IPS DF 19.7 (cell line): Measurements from ENCODE around the gene CIB1.

Source experiments
- DNase-seq: peaks from one replicate; pipeline ENCODE4 v3.0.0-alpha.2; 2013; ENCODE audit warnings: low read depth, low spot score

The CIB1 gene

DNA sequence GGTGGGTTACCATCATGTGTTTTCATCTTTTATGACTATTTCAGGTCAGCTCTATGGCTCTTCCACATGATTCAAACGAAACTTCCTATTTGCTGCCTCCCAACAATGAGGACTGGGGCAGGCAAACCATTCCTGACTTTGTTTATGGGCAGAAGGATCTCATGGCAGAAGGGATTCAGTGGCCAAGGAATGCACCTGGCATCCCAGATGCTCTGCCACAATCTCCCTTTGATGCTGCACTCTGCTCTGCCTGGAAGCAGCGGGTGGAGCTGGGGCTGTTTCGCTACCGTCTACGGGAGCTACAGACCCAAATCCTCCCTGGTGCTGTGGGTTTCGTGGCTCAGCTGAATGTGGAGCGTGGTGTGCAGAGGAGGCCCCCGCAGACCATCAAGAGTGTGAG, 7.1 kb upstream of the CIB1 start:
- DNase-seq: no peak

DNA sequence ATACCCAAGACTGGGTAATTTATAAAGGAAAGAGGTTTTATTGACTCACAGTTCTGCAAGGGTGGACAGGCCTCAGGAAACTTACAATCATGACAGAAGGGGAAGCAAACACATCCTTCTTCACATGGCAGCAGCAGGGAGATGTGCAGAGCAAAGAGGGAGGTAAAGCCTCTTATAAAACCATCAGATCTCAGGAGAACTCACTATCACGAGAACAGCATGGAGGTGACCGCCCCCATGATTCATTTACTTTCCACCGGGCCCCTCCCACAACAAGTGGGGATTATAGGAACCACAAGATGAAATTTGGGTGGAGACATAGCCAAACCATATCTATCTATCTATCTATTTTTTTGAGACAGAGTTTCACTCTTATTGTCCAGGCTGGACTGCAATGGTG, 5.6 kb upstream of the CIB1 start:
- DNase-seq: no peak

DNA sequence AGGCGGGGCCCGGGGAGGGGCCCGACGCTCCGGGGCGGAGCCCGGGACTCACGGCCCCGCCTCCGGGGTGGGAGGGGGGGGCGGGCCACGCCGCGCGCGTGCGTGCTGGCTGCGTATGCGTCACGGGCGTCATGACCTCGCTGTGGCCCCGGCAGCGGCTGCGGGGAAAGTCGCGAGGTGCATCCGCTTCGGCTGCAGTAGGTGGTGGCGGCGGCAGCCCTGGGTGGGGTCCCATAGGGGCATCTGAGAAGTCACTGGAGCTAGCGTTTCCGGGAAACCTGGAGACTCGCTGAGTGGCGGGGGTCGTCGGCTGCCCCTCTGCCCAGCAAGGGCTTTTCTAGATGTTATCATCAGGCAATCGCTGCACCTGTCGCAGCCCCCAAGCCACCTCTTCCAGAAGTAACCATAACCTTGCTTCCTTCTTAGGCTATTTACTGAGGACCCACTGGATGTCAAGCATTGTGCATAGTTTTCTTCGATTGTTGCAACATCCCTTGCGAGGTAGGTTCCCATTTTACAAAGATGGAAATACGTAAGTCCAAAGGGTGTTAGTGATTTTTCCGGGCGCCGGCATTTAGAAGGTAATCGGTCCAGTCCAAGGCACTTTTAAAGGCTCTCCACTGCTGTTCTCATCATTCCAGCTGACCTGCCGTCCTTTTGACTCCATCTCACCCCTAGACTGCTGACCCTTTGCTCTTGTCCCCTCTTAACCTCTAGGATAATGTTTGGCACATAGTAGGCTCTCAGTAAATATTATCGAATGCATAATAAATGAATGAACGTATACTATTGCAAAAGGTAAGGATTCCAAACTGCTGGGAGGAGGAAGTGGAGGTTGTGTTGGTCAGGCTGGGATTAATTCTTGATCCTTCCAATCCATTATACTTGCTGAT, 601 bp upstream of the CIB1 start, which contains the start of gene GDPGP1:
TSS of gene GDPGP1 (plus strand) at position 114 of the 893 bp plus-strand sequence. CDS start 6,700 bp downstream, outside the sequence.
- DNase-seq: no peak

DNA sequence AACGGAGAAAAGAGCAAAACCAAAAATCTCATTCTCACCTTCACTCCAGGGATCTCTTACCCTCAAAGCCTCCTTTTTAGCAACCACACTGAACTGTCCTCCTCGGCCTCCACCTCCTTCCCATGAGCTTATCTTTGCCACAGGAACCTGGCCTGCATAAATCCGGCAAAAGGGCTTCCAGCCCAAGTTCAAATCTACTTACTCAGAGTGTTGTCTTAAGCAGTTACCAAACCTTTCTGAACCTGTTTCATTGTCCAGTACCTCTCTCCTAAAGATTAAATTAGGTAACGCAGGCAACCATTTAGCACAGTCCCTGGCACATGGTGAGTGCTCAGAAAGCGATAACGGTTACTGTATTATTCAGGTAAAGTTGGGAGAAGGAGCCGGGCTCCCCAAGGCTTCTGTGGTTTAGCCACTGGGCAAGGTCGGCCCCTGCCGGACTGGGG, 777 bp downstream of the CIB1 start:
- no peak for DNase-seq

DNA sequence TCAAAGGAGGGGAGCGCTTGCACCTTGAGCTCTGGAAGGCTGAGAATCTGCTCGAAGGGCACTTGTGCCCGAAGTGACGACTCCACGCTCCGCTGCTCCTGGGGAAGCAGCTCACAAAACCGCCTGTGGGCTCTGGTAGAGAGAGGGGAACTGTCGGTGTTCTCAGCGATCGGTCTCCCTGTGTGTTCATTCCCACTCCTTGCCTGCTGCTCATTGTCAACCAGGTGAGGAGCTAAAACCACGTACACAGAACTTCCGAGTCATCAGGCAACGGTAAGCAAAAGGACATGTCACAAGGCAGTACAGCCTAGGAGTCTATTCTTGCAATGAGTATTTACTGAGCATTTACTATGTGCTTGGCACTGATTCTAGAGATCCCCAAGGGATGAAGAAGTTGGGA, 1.5 kb downstream of the CIB1 start:
- no peak for DNase-seq

DNA sequence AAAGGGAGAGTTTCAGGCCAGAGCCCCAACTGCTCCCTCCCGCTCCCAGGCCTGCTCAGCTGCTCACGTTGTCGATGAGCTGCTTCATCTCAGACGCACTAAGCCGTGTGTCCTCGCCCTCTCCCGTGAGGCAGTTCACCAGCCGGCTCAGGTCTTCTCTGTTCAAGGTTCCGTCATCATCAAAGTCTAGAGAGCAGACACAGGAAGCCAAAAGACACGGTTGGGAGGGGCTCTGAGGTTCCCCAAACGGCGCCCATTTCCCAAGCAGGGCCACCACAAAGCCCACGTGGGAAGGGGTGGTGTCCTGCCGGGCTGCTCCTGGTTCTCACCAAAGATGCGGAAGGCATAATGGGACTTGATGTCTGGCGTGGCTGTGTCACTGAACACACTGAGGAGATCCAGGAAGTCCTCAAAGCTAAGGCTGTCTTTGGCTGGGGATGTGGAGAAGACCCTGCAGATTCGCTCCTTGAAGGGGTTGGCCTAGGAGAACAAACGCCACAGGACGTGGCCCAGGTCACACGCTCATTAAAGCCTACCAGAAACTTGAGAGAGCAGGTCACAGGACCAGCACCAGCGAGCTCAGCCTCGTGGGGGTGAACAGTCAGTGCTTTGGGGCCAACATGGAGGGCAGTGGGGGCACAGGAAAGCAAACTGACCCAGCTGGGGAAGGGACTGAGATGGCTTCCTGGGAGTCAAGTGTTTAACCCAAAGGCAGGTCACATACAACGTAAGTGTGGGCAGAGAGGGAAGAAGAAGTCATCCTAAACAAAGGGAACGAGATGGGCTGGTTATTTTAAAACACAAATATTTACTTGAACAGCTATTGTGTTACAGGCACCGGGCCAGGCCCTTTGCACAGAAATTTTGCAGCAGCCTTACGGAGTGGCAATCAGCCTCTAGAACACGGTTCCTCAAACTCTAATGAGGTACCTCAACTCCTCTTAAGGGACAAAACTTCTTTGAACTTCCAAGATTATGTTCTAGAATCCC, 2.4 kb downstream of the CIB1 start:
- no peak for DNase-seq

DNA sequence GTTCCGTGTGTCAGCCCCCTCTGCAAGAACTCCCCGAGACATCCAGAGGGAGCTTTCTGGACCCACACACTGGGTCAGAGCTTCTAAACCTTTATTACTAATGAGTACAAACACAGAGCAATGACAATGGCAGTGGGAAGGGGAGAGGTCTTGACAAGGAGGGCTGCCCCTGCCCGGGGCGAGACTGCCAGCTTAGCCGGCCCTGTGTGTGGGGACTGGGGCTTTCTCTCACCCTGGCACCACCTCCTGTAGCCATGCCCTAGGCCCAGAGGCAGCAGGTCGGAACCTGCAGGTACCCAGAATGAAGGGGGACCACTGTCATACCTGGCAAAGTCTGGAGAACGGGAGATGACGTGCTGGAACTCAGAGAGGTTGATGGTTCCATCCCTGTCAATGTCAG, 3.1 kb downstream of the CIB1 start:
- DNase-seq: no peak

DNA sequence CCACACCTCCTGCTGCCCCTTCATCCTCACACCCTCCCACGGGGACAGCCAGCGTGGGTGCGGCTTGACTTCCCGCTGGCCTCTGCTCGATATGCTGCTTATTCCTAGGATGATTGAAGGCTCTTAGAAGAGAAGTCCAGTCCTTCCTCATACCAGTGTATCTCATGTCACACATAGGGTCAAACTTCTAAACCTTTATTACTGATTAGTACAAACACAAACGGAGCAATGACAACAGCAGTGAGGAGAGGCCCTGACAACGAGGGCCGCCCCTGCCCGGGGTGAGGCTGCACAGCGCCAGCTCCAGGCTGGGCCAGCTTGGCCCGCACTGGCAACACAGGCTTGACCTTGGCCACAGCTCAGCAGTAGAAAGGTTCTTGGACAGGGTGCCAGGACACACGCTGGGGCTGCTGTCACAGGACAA, 3.7 kb downstream of the CIB1 start:
- no peak for DNase-seq

DNA sequence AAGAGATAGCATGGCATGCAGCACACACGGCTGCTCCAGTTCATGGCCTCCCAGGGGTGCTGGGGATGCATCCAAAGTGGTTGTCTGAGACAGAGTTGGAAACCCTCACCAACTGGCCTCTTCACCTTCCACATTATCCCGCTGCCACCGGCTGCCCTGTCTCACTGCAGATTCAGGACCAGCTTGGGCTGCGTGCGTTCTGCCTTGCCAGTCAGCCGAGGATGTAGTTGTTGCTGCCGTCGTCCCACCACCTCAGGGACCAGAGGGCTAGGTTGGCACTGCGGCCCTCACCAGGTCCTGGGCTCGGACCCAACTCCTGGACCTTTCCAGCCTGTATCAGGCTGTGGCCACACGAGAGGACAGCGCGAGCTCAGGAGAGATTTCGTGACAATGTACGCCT, 4.8 kb downstream of the CIB1 start:
- DNase-seq: no peak

DNA sequence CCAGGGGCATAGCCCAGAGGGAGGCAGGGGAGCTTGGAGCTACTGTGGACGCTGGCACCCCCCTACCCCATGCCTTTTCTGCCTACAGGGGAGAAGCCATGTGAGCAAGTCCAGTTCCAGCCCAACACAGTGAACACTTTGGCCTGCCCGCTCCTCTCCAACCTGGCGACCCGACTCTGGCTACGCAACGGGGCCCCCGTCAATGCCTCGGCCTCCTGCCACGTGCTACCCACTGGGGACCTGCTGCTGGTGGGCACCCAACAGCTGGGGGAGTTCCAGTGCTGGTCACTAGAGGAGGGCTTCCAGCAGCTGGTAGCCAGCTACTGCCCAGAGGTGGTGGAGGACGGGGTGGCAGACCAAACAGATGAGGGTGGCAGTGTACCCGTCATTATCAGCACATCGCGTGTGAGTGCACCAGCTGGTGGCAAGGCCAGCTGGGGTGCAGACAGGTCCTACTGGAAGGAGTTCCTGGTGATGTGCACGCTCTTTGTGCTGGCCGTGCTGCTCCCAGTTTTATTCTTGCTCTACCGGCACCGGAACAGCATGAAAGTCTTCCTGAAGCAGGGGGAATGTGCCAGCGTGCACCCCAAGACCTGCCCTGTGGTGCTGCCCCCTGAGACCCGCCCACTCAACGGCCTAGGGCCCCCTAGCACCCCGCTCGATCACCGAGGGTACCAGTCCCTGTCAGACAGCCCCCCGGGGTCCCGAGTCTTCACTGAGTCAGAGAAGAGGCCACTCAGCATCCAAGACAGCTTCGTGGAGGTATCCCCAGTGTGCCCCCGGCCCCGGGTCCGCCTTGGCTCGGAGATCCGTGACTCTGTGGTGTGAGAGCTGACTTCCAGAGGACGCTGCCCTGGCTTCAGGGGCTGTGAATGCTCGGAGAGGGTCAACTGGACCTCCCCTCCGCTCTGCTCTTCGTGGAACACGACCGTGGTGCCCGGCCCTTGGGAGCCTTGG, 5.6 kb downstream of the CIB1 start:
- DNase-seq: no peak

DNA sequence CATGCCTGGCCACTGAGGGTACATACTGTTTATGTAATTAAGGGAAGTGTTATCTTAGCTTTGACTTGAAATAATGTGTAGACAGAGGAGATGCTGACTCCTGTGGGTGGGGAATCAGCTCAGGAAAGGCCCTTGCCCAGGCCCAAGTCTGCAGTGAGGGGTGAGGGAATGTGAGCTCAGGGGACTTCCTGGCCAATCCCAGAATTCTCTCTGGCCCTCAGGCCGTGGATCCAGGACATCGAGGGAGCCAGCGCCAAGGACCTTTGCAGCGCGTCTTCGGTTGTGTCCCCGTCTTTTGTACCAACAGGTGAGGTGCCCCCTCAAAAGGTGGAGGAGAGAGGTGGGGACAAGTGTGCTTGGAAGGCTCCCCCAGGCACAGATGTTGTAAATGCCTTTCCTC, 6.4 kb downstream of the CIB1 start:
- DNase-seq: no peak

DNA sequence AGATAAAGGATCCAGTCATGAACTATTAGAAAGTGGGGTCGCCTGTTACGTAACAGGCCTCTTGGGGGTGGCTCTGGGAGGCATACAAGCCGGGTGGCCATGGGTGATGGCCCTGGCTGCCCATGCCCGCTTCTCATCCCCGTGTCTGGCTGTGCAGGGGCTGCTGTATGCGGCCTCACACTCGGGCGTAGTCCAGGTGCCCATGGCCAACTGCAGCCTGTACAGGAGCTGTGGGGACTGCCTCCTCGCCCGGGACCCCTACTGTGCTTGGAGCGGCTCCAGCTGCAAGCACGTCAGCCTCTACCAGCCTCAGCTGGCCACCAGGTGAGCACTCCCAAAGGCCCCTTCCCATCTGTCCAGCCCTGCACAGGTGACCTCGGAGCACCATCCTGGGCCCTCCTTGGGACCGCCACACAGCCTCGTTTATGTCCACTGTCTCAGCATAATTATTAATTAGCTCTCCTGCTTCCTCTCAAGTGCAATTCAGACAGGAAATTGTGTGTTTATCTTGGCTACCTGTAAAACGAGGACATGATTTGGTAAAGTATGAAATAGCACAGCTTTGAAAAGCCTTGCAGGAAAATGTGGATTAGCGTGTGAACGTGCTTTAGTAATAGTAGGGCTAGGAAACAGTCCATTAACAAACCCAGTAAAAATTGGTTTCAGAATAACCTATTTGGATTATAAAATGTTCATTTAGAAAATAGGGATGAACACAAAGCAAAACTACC, 8.1 kb downstream of the CIB1 start:
- DNase-seq: no peak

DNA sequence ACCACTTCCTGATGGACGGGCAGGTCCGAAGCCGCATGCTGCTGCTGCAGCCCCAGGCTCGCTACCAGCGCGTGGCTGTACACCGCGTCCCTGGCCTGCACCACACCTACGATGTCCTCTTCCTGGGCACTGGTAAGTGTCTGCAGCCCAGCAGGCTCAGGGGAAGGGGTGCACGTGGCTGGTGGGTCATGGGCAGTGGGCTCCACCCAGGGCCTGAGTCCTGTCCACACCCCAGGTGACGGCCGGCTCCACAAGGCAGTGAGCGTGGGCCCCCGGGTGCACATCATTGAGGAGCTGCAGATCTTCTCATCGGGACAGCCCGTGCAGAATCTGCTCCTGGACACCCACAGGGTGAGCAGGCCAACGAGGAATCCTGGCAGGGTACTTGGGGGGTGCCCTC, 8.7 kb downstream of the CIB1 start:
- DNase-seq: no peak

DNA sequence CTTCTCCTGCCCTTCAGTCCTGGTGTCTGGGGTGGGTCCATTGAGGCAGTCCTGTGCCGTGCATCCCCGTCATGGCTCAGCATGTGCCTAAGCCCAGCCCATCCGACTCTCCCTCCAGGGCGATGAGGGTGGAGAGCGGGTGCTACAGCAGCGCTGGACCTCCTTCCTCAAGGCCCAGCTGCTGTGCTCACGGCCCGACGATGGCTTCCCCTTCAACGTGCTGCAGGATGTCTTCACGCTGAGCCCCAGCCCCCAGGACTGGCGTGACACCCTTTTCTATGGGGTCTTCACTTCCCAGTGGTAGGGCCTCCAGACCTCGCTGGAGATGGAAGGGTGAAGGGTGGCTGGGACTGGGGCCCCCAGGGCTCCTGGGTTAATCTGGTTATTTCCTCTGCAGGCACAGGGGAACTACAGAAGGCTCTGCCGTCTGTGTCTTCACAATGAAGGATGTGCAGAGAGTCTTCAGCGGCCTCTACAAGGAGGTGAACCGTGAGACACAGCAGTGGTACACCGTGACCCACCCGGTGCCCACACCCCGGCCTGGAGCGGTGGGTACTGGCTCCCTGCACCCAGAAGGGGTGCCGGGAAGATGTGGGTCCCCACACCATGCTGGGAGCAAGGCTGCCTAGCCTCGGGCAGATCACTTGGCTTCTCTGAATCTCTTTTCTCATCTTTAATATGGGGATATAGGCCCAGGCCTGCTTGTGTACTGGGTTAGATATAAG, 10.1 kb downstream of the CIB1 start:
- no peak for DNase-seq

DNA sequence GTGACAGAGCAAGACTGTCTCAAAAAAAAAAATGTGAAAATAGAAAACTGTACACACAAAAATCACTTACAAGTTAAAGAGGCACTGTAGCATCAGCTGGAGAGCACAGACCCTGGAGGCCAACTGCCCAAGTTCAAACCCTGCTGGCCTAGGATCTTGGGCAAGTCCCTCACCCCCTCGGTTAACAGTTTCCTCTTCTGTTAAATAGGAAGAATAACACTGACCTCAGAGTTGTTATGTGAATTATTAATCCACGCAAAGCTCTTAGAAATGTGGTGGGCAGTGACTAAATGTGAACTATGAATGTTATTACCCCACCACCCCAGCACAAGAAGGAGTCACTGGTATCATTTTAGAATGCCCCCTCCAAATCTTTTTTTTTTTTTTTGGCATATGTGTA, 11.2 kb downstream of the CIB1 start:
- DNase-seq: no peak

DNA sequence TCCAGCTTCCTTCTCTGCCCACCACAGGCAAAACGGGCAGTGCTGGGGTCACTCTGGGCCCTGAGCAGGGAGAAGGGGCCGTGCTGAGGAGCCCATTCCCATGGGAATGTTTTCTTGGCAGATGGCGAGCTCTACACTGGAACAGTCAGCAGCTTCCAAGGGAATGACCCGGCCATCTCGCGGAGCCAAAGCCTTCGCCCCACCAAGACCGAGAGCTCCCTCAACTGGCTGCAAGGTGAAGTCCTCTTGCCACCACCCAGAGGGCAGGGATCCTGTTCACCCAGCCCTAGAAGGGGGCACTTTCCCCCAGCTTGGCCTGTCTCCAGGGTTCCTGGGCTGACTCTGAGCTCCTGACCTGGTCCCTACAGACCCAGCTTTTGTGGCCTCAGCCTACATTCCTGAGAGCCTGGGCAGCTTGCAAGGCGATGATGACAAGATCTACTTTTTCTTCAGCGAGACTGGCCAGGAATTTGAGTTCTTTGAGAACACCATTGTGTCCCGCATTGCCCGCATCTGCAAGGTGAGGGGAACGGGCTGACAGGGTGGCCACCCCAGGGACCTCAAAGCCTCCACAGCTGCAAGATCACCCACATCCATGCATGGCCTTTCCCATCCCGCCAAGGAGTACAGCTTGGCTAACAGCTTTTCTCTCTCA, 12.4 kb downstream of the CIB1 start:
- no peak for DNase-seq

DNA sequence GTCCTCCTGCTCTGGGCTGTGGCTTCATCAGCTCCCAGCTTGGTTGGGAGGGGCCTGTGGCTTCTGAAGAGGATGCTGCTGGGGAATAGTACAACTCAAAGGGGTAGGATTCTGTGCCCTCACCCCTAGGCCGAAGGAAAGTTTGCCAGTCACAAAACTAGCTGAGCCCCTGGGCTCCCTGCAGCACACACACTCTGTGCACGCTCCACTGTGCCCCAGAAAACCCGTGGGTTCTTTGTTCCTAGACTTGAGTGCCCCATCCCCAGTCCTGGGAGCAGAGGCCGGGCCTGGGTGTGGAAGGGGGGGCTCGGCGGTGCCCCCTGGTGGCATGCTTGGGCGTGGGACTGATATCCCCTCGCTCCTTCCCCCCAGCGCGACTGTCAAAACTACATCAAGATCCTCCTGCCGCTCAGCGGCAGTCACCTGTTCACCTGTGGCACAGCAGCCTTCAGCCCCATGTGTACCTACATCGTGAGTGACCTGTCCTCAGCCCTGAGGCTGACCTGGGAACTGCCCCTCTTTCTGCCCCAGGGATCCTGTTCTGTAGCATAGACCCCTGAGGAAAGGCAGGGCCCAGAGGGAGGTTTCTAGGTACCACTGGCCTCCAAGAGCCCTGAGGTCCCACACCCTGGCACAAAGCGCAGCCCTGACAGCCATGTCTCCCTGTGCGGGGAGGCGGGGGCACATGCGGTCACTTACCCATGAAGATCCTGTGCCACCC, 14.2 kb downstream of the CIB1 start:
- no peak for DNase-seq

DNA sequence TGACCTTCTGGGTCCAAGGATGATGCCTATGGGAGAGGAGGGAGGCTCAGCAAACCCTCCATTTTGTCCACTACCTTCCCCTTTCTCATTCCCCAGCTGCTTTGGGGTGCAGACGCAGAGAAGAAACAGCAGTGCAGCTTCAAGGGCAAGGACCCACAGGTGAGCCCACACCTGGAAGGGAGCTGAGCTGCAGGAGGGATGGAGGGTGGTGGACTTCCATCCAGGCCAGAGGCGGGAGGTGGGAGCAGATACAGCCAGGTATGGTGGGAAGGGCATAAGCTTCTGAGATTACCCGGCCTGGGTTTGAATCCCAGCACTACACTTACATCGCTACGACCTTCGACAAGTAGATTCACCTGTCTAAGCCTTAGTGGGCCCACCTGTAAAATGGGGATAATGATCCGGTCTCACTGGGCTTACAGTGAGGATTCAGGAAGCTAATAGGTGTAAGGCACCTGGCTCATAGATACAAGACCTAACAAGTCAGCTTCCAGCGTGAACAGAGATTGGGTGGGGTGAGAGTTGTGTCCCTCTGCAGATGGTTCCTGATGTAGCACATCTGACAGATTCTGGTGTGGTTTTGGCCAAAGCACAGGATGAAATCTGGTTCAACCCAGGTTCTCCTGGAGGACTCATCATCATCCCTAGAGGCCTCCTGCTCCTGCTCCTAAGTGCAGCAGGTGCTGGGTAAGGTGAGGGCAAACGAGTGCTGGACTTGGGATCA, 15.9 kb downstream of the CIB1 start:
- DNase-seq: no peak
